NCI-H345 treated with DMSO at 0.1 percent for 48 hours (cell line): Measurements from ENCODE around the gene OR4A5.
"Not testable (repeated sequence)": the region's sequence is repeated elsewhere in the genome, so short reads cannot be mapped to it uniquely, and the experiment has no call there.

Experiments used
- DNase-seq: peaks from one replicate; lab custom pipeline; 2025; ENCODE audit not compliant: unreplicated experiment; lab: John Stamatoyannopoulos, UW

Gene OR4A5

GRCh38 chr11:54706532-54706931 is at the start of gene OR4A5:
TSS of gene OR4A5 (plus strand) at chr11:54706832. CDS start at chr11:54706885, 53 bp downstream.
- not testable (repeated sequence) for DNase-seq

- not testable (repeated sequence) for DNase-seq
These were observed 13.5 kb downstream of the OR4A5 start for GRCh38 chr11:54720094-54720493.
